Measurements from ENCODE around the gene LRRC25.
"Not testable (repeated sequence)": the region's sequence is repeated elsewhere in the genome, so short reads cannot be mapped to it uniquely, and the experiment has no call there.

Gene LRRC25

GRCh38 chr19:18390065-18390907, 7.1 kb downstream of the LRRC25 start:
- H3K4me3 Mint-ChIP-seq, result no peak overlapping the region
- H3K36me3 Mint-ChIP-seq, result peaks cover 6 to 9% of the 10 kb centered on the region in 2 donors
- no peak for DNase-seq
- peaks cover 0 to 17% of the 10 kb centered on the region in 2 donors for H3K27me3 Mint-ChIP-seq
- H3K4me1 Mint-ChIP-seq, result peaks cover 13 to 58% of the 10 kb centered on the region in 2 donors
- no peak for ATAC-seq (replicated peaks)
- H3K27ac Mint-ChIP-seq, result no peak overlapping the region
- H3K9me3 Mint-ChIP-seq, result peaks cover 0 to 4% of the 10 kb centered on the region in 2 donors

- peaks cover 6 to 9% of the 10 kb centered on the region in 2 donors for H3K36me3 Mint-ChIP-seq
- H3K4me1 Mint-ChIP-seq, result peaks cover 14 to 58% of the 10 kb centered on the region in 2 donors
- H3K9me3 Mint-ChIP-seq, result peaks cover 0 to 4% of the 10 kb centered on the region in 2 donors
- no peak overlapping the region for H3K4me3 Mint-ChIP-seq
- DNase-seq, result no peak
- peaks cover 0 to 22% of the 10 kb centered on the region in 2 donors for H3K27me3 Mint-ChIP-seq
- no peak for ATAC-seq (replicated peaks)
- H3K27ac Mint-ChIP-seq, result no peak overlapping the region
These were observed 7.7 kb downstream of the LRRC25 start for GRCh38 chr19:18389726-18390064.

GRCh38 chr19:18388960-18389725, 8.3 kb downstream of the LRRC25 start:
- Mint-ChIP-seq H3K27me3 (peaks cover 4 to 28% of the 10 kb centered on the region in 2 donors), H3K27ac (no peak overlapping the region), H3K4me1 (peaks cover 14 to 55% of the 10 kb centered on the region in 2 donors), H3K36me3 (peaks cover 6 to 9% of the 10 kb centered on the region in 2 donors), H3K9me3 (peaks cover 0 to 4% of the 10 kb centered on the region in 2 donors), H3K4me3 (peak overlapping the region in 1 of 2 donors; percentile 85)
- DNase-seq, result no peak
- no peak for ATAC-seq (replicated peaks)

GRCh38 chr19:18388100-18388959, 9.1 kb downstream of the LRRC25 start:
- Mint-ChIP-seq H3K27ac (peak overlapping the region; percentile 22), H3K4me3 (peak overlapping the region; percentile 78 to 85), H3K27me3 (peaks cover 5 to 30% of the 10 kb centered on the region in 2 donors), H3K4me1 (peaks cover 10 to 49% of the 10 kb centered on the region in 2 donors), H3K9me3 (peaks cover 0 to 4% of the 10 kb centered on the region in 2 donors), H3K36me3 (peaks cover 6 to 9% of the 10 kb centered on the region in 2 donors)
- ATAC-seq (replicated peaks) (peak; percentile 88), DNase-seq (peak; percentile 81)

- no peak overlapping the region for H3K27ac Mint-ChIP-seq
These were observed 10.7 kb downstream of the LRRC25 start for GRCh38 chr19:18386543-18387271.

GRCh38 chr19:18385675-18386542, 11.5 kb downstream of the LRRC25 start, which contains the start of gene GDF15:
TSS of gene GDF15 (plus strand) at chr19:18386158. CDS start at chr19:18386190, 32 bp downstream.
- H3K27me3 Mint-ChIP-seq, result peaks cover 14 to 45% of the 10 kb centered on the region in 2 donors
- peak; percentile 24 for DNase-seq
- peaks cover 6 to 9% of the 10 kb centered on the region in 2 donors for H3K36me3 Mint-ChIP-seq
- H3K4me1 Mint-ChIP-seq, result peaks cover 9 to 38% of the 10 kb centered on the region in 2 donors
- ATAC-seq (replicated peaks), result no peak
- no peak within 1 kb of the TSS for H3K27ac Mint-ChIP-seq
- no peak within 1 kb of the TSS for H3K4me3 Mint-ChIP-seq
- peaks cover 0 to 4% of the 10 kb centered on the region in 2 donors for H3K9me3 Mint-ChIP-seq

More at GRCh38 chr19:18386543-18387271, 10.7 kb downstream of the LRRC25 start:
- peaks cover 0 to 4% of the 10 kb centered on the region in 2 donors for H3K9me3 Mint-ChIP-seq
- H3K4me3 Mint-ChIP-seq, result no peak overlapping the region
- DNase-seq (no peak), ATAC-seq (replicated peaks) (no peak)
- peaks cover 14 to 45% of the 10 kb centered on the region in 2 donors for H3K27me3 Mint-ChIP-seq
- H3K36me3 Mint-ChIP-seq, result peaks cover 6 to 9% of the 10 kb centered on the region in 2 donors
- H3K4me1 Mint-ChIP-seq, result peaks cover 9 to 38% of the 10 kb centered on the region in 2 donors

- peaks cover 16 to 45% of the 10 kb centered on the region in 2 donors for H3K27me3 Mint-ChIP-seq
These were observed 12.1 kb downstream of the LRRC25 start for GRCh38 chr19:18385359-18385674.

GRCh38 chr19:18384775-18385174, 12.6 kb downstream of the LRRC25 start:
- peaks cover 0 to under 1% of the 10 kb centered on the region in 2 donors for H3K36me3 Mint-ChIP-seq
- no peak for ATAC-seq (replicated peaks)
- no peak overlapping the region for H3K4me3 Mint-ChIP-seq
- peaks cover 0 to 2% of the 10 kb centered on the region in 2 donors for H3K9me3 Mint-ChIP-seq
- no peak overlapping the region for H3K27ac Mint-ChIP-seq
- H3K27me3 Mint-ChIP-seq, result peaks cover 20 to 50% of the 10 kb centered on the region in 2 donors
- H3K4me1 Mint-ChIP-seq, result peaks cover 9 to 38% of the 10 kb centered on the region in 2 donors
- no peak for DNase-seq

More at GRCh38 chr19:18385359-18385674, 12.1 kb downstream of the LRRC25 start:
- DNase-seq (no peak), ATAC-seq (replicated peaks) (no peak)
- Mint-ChIP-seq H3K4me3 (no peak overlapping the region), H3K4me1 (peaks cover 9 to 38% of the 10 kb centered on the region in 2 donors), H3K36me3 (peaks cover 3 to 6% of the 10 kb centered on the region in 2 donors), H3K9me3 (peaks cover 0 to 2% of the 10 kb centered on the region in 2 donors), H3K27ac (no peak overlapping the region)

GRCh38 chr19:18383622-18384021, 13.8 kb downstream of the LRRC25 start:
- not testable (repeated sequence) for H3K4me3 Mint-ChIP-seq; ATAC-seq (replicated peaks); H3K36me3 Mint-ChIP-seq; DNase-seq; H3K27ac Mint-ChIP-seq; H3K9me3 Mint-ChIP-seq
- Mint-ChIP-seq H3K4me1 (peaks cover 9 to 33% of the 10 kb centered on the region in 2 donors), H3K27me3 (peaks cover 20 to 54% of the 10 kb centered on the region in 2 donors)

- no peak for DNase-seq
- ATAC-seq (replicated peaks), result no peak
- peaks cover 20 to 57% of the 10 kb centered on the region in 2 donors for H3K27me3 Mint-ChIP-seq
- no peak overlapping the region for H3K27ac Mint-ChIP-seq
- H3K36me3 Mint-ChIP-seq, result no peaks in the 10 kb centered on the region
- H3K9me3 Mint-ChIP-seq, result no peaks in the 10 kb centered on the region
- H3K4me1 Mint-ChIP-seq, result peaks cover 4 to 12% of the 10 kb centered on the region in 2 donors
- no peak overlapping the region for H3K4me3 Mint-ChIP-seq
These were observed 16.6 kb downstream of the LRRC25 start for GRCh38 chr19:18380843-18381242.

- H3K27me3 Mint-ChIP-seq, result peaks cover 20 to 49% of the 10 kb centered on the region in 2 donors
- DNase-seq (no peak), ATAC-seq (replicated peaks) (no peak)
- H3K4me3 Mint-ChIP-seq, result no peak overlapping the region
- no peaks in the 10 kb centered on the region for H3K36me3 Mint-ChIP-seq
- no peaks in the 10 kb centered on the region for H3K9me3 Mint-ChIP-seq
- peaks cover 2 to 9% of the 10 kb centered on the region in 2 donors for H3K4me1 Mint-ChIP-seq
- peak overlapping the region; percentile 59 for H3K27ac Mint-ChIP-seq
These were observed 17.3 kb downstream of the LRRC25 start for GRCh38 chr19:18379803-18380747.

All from stimulated activated naive B cell treated with anti-CD40 and anti-IgM and Interleukin-4, amounts not matched to agents 10 μg/mL and 1 μg/mL and 100 μg/mL, for 72 hours (primary cell).